ENCODE measurements around the gene PDE12.

- no peak for TF ChIP-seq POLR2A (IDR thresholded peaks at IDR 0.05)
- TF ChIP-seq CTCF (IDR thresholded peaks at IDR 0.05) = no peak
These were observed 38.1 kb downstream of the PDE12 start for GRCh38 chr3:57594144-57594543.
